ENCODE data around the gene RPL5. TPM values are rescaled to one million over a fixed set of nuclear protein-coding genes. Genes with fewer than 3 reads are reported as not detected.

RPL5 gene
- total RNA-seq, 3 donors from 2014 or later (not counting 1 experiment from before 2014, with no cell fraction given) = 573 to 679 (median 647) TPM

DNA sequence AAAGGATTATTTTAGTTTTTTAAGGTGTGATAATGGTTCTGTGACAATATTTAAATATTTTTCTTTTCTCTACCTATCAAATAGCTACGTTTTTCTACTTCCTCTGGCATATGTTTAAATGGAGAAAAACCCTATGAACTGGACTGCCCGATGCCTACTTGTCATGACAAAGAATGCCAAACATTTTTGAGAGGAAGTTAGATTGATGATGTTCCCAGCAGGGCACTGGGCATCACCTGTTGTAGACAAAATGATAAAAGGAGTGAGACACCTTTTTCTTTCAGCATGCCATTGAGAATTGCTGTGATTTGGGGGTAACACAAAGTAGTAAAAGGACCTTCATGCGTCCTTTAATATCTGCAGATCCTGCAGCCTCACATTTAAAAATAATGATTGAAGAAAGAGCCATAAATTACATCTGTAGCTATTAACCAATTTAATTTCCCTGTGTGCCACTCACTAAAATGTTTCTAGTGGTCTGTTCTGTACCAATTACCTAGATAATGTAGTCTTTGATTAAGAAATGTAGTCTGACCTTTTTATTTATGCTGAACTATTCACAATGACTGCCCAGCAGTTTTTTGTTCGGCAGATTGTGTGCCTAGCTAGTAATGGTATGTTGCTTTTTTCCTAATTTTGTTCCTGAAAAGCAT is 47.6 kb downstream of the RPL5 start:
- H3K36me3 ChIP-seq (ENCODE audit: control insufficient read depth, insufficient read depth, low read length) = peaks cover 6% of the 10 kb centered on the region
- H3K4me3 ChIP-seq (ENCODE audit: low read length) = no peak overlapping the region
- H3K27me3 ChIP-seq (ENCODE audit: control insufficient read depth, insufficient read depth, low read length) = no peaks in the 10 kb centered on the region
- Mint-ChIP-seq H3K4me1 (peaks cover 43 to 61% of the 10 kb centered on the region in 2 donors), H3K27me3 (ENCODE audit: low read depth in 2 of 2) (no peaks in the 10 kb centered on the region), H3K27ac (peak overlapping the region; percentile 57 to 90), H3K36me3 (no peaks in the 10 kb centered on the region), H3K4me3 (no peak overlapping the region), H3K9me3 (no peaks in the 10 kb centered on the region)
- ATAC-seq = no peak
- 78% methylated on average over 3 of the region's 4 CpGs for WGBS (ENCODE audit: insufficient coverage)
- no peak for DNase-seq
- TF ChIP-seq, protein P1, sequence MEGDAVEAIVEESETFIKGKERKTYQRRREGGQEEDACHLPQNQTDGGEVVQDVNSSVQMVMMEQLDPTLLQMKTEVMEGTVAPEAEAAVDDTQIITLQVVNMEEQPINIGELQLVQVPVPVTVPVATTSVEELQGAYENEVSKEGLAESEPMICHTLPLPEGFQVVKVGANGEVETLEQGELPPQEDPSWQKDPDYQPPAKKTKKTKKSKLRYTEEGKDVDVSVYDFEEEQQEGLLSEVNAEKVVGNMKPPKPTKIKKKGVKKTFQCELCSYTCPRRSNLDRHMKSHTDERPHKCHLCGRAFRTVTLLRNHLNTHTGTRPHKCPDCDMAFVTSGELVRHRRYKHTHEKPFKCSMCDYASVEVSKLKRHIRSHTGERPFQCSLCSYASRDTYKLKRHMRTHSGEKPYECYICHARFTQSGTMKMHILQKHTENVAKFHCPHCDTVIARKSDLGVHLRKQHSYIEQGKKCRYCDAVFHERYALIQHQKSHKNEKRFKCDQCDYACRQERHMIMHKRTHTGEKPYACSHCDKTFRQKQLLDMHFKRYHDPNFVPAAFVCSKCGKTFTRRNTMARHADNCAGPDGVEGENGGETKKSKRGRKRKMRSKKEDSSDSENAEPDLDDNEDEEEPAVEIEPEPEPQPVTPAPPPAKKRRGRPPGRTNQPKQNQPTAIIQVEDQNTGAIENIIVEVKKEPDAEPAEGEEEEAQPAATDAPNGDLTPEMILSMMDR (IDR thresholded peaks at IDR 0.05) = no peak
- H3K4me1 ChIP-seq (ENCODE audit: control insufficient read depth, insufficient read depth, low read length) = peaks cover 35% of the 10 kb centered on the region
- peak overlapping the region; percentile 23 for H3K27ac ChIP-seq (ENCODE audit: low read length)
- intact Hi-C loops (cut with micrococcal nuclease) = no loop called here
- H3K9me3 ChIP-seq (ENCODE audit: control insufficient read depth, insufficient read depth, low read length) = no peaks in the 10 kb centered on the region

DNA sequence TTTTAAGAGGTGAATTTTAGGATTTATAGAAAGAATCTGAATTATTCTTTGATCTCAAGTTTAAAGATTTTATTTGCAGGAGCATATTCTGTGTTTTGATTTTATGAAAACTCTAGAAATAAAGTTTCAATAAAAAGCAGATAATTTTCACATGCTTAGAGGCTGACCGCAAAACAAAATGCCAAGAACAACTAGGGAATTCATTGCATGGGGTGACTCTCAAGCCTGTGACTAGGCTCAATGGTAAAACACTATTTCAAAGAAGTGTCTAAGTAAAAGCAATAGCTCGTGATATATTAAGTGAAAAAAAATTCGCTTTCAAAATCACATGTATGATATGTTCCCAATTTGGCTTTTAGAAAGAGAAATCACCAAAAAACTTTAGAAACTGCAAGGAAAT is 49.6 kb downstream of the RPL5 start:
- Mint-ChIP-seq H3K4me3 (peak overlapping the region; percentile 40), H3K9me3 (no peaks in the 10 kb centered on the region), H3K36me3 (no peaks in the 10 kb centered on the region), H3K4me1 (peaks cover 46 to 55% of the 10 kb centered on the region in 2 donors), H3K27me3 (ENCODE audit: low read depth in 2 of 2) (no peaks in the 10 kb centered on the region), H3K27ac (peak overlapping the region; percentile 97)
- Histone ChIP-seq H3K4me3 (ENCODE audit: low read length) (no peak overlapping the region), H3K27ac (ENCODE audit: low read length) (no peak overlapping the region), H3K4me1 (ENCODE audit: control insufficient read depth, insufficient read depth, low read length) (peaks cover 35% of the 10 kb centered on the region), H3K36me3 (ENCODE audit: control insufficient read depth, insufficient read depth, low read length) (no peaks in the 10 kb centered on the region), H3K9me3 (ENCODE audit: control insufficient read depth, insufficient read depth, low read length) (no peaks in the 10 kb centered on the region), H3K27me3 (ENCODE audit: control insufficient read depth, insufficient read depth, low read length) (no peaks in the 10 kb centered on the region)
- 95% methylated on average over 3 of the region's 3 CpGs for WGBS (ENCODE audit: insufficient coverage)
- TF ChIP-seq, protein P1 (IDR thresholded peaks at IDR 0.05) = no peak
- ATAC-seq (no peak), DNase-seq (no peak)
- intact Hi-C loops (cut with micrococcal nuclease) = no loop called here

DNA sequence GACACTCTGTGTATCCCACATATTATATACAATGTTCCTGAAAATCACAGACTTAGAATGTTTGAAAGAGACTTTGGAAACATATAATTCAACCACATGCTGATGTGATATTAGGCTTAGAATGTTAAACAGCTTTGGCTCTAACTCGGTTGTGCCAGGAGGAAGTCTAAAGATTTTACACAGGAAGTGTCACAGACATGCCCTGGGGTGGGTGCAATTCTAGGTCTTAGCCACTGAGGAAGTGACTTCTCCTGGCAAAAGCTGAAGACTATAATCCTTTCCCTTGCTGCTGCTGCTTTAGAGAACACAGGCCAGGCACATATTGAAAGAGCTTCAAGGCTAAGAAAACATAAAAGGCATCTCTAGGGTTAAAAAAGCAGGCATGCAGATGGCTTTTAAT is 51.0 kb downstream of the RPL5 start:
- Histone ChIP-seq H3K4me3 (ENCODE audit: low read length) (no peak overlapping the region), H3K36me3 (ENCODE audit: control insufficient read depth, insufficient read depth, low read length) (no peaks in the 10 kb centered on the region), H3K4me1 (ENCODE audit: control insufficient read depth, insufficient read depth, low read length) (peaks cover 35% of the 10 kb centered on the region), H3K27ac (ENCODE audit: low read length) (peak overlapping the region; percentile 70), H3K9me3 (ENCODE audit: control insufficient read depth, insufficient read depth, low read length) (no peaks in the 10 kb centered on the region), H3K27me3 (ENCODE audit: control insufficient read depth, insufficient read depth, low read length) (no peaks in the 10 kb centered on the region)
- Mint-ChIP-seq H3K4me3 (peak overlapping the region; percentile 83), H3K9me3 (no peaks in the 10 kb centered on the region), H3K27me3 (ENCODE audit: low read depth in 2 of 2) (no peaks in the 10 kb centered on the region), H3K27ac (peak overlapping the region; percentile 97), H3K4me1 (peaks cover 36 to 47% of the 10 kb centered on the region in 2 donors), H3K36me3 (no peaks in the 10 kb centered on the region)
- TF ChIP-seq, protein P1 (IDR thresholded peaks at IDR 0.05) = no peak
- ATAC-seq (peak; percentile 93 to 96 (median 96)), DNase-seq (peak; percentile 34 to 78)
- intact Hi-C loops (cut with micrococcal nuclease) = loop anchor here (1.0 kb wide), 1 partner anchor 77 kb away; no protein-coding TSS in a partner anchor
- WGBS (ENCODE audit: insufficient coverage) = 0% methylated on average over 1 of the region's 1 CpG

DNA sequence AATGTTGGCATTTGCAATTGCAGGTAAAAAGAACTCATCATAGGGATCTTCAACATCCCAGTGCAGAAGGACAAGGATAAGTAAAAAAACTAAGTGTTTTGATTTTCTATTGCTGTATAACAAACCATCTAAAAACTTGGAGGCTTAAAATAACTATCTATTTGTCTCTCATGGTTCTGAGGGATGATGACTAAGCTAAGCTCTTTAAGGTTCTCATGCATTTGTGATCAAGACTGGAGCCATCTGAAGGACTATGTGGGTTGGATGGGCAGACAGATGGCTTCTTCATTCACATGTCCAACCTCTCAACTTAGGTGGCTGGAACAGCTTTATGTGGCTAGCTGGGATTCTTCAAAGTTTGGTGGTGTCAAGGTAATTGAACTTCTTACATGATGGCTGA is 51.5 kb downstream of the RPL5 start:
- H3K27me3 ChIP-seq (ENCODE audit: control insufficient read depth, insufficient read depth, low read length) = no peaks in the 10 kb centered on the region
- Mint-ChIP-seq H3K27ac (peak overlapping the region; percentile 97), H3K36me3 (no peaks in the 10 kb centered on the region), H3K27me3 (ENCODE audit: low read depth in 2 of 2) (no peaks in the 10 kb centered on the region), H3K4me3 (peak overlapping the region; percentile 83), H3K9me3 (no peaks in the 10 kb centered on the region), H3K4me1 (peaks cover 31 to 43% of the 10 kb centered on the region in 2 donors)
- peak in 2 of 3 donors; percentile 12 to 45 for ATAC-seq
- no peaks in the 10 kb centered on the region for H3K9me3 ChIP-seq (ENCODE audit: control insufficient read depth, insufficient read depth, low read length)
- peak overlapping the region; percentile 70 for H3K27ac ChIP-seq (ENCODE audit: low read length)
- peak in 1 of 2 donors; percentile 21 for DNase-seq
- no peak overlapping the region for H3K4me3 ChIP-seq (ENCODE audit: low read length)
- TF ChIP-seq, protein P1 (IDR thresholded peaks at IDR 0.05) = no peak
- intact Hi-C loops (cut with micrococcal nuclease) = loop anchor here (1.0 kb wide), 1 partner anchor 77 kb away; no protein-coding TSS in a partner anchor
- H3K4me1 ChIP-seq (ENCODE audit: control insufficient read depth, insufficient read depth, low read length) = peaks cover 32% of the 10 kb centered on the region
- H3K36me3 ChIP-seq (ENCODE audit: control insufficient read depth, insufficient read depth, low read length) = no peaks in the 10 kb centered on the region

Measured in natural killer cell (primary cell).